Omental fat pad (tissue), 4 donors: ENCODE measurements around the gene BIN1. TPM values are rescaled to one million over a fixed set of nuclear protein-coding genes. Genes with fewer than 3 reads are reported as not detected.

Experiments used
- ATAC-seq: fragments of 150-250 bp; one replicate; pipeline ENCODE4 v1.9.1; 2016; ENCODE audit warnings: mild to moderate bottlenecking, moderate library complexity; ENCODE audit not compliant: low FRiP score
- DNase-seq: peaks from one replicate; pipeline ENCODE4 v3.0.0-alpha.2; 2019; ENCODE audit warnings: low spot score
- total RNA-seq, 4 donors: library from RNA; depleted of rRNA; stranded (reverse); fragments of >200 nt; gene quantifications; one replicate each; pipeline ENCODE4 v1.1.0, GENCODE V29; 2016
- TF ChIP-seq, protein P1 (sequence below), 3 donors: fragments of 450-650 bp; IDR thresholded peaks; one replicate each; pipeline ENCODE4 v1.5.1; 2016 to 2017; ENCODE audit warnings: antibody characterized with exemption in 3 of 3, mild to moderate bottlenecking in 3 of 3, moderate library complexity in 2 of 3

The BIN1 gene
- total RNA-seq, 4 donors from 2014 or later: 64.2 to 78.5 (median 73.2) TPM

GRCh38 chr2:127133793-127134192, 26.8 kb upstream of the BIN1 start:
- DNase-seq (no peak), ATAC-seq (no peak)
- TF ChIP-seq, protein P1, sequence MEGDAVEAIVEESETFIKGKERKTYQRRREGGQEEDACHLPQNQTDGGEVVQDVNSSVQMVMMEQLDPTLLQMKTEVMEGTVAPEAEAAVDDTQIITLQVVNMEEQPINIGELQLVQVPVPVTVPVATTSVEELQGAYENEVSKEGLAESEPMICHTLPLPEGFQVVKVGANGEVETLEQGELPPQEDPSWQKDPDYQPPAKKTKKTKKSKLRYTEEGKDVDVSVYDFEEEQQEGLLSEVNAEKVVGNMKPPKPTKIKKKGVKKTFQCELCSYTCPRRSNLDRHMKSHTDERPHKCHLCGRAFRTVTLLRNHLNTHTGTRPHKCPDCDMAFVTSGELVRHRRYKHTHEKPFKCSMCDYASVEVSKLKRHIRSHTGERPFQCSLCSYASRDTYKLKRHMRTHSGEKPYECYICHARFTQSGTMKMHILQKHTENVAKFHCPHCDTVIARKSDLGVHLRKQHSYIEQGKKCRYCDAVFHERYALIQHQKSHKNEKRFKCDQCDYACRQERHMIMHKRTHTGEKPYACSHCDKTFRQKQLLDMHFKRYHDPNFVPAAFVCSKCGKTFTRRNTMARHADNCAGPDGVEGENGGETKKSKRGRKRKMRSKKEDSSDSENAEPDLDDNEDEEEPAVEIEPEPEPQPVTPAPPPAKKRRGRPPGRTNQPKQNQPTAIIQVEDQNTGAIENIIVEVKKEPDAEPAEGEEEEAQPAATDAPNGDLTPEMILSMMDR (IDR thresholded peaks at IDR 0.05): no peak

- no peak for DNase-seq
- TF ChIP-seq, protein P1 (IDR thresholded peaks at IDR 0.05): no peak
- ATAC-seq: no peak
Observed at GRCh38 chr2:127130421-127130820, 23.5 kb upstream of the BIN1 start.

DNA sequence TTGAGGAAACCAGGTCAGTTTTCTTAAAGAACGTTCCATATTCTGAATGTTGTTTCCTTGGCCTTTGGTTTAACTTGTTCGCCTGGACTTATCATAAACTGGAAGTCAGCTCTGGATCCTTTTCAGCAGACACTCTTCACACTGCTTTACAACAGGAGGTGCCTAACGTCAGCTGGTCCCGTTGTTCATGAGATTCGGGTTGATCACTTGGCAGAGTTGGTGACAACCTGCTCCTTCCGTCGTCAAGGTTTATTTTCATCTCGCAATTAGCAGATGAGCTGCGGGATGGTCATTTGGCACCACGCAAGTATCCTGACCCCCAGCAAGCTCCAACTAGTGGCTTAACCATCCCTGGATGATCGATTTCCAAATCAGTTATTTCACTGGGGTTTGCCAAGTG, 23.0 kb upstream of the BIN1 start:
- no peak for ATAC-seq
- TF ChIP-seq, protein P1 (IDR thresholded peaks at IDR 0.05): no peak
- DNase-seq: no peak

DNA sequence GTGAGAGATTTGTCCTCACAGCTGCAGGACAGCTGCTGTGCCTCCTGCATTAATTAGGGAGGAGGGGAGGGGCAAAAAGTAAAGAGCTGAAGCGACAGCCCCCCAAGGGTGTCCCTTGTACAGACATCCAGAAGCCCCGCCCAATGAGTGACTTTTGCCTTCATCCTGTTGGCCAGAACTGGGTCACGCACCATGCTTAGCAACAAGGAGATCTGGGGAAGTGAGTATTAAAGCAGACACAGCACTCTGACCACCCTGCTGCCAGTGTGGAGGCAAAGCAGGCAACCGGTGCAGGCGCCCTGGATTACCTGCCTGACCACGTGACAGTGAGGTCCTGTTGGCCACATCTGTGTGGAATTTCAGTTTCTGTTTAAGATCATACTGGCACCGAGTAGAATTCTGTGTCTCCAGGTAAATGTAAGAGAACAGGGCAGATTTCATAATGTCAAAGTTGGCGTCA, 21.5 kb upstream of the BIN1 start:
- TF ChIP-seq, protein P1 (IDR thresholded peaks at IDR 0.05): no peak

GRCh38 chr2:127125821-127126220, 18.9 kb upstream of the BIN1 start:
- TF ChIP-seq, protein P1 (IDR thresholded peaks at IDR 0.05): no peak
- ATAC-seq: no peak
- DNase-seq: no peak

More for the DNA sequence above, 21.5 kb upstream of the BIN1 start:
- DNase-seq: no peak
- no peak for ATAC-seq

- DNase-seq: no peak
- ATAC-seq: no peak
- TF ChIP-seq, protein P1 (IDR thresholded peaks at IDR 0.05): no peak
Observed at GRCh38 chr2:127124426-127124825, 17.5 kb upstream of the BIN1 start.

DNA sequence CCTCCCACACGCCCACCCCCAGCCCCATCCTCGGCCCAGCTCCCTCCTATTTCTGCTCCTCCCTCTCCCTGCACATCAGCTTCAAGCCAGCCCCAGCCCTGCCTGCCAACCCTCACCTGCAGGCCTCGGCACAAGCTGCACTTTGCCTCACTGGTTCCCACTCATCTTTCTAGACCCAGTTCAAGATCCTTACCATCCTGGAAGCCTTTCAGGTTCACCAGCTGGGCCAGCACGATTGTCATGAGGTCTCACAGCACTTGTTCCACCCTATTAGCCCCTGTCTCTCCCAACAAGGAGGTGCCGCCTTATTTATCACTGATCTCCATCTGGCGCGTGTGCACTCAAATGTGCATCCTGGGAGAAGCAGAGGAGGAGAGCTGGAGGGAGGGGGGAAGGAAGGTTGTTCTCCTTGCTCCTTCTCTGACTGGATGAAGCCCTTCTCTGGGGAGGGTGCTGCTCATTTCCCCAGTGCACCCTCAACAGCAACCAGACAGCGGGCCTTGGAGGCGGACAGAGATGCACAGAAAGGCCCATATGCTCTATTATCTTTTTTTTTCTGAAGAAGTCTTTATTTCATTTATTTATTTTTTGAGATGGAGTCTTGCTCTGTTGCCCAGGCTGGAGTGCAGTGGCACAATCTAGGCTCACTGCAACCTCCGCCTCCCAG, 15.5 kb upstream of the BIN1 start:
- DNase-seq: no peak
- no peak for ATAC-seq
- TF ChIP-seq, protein P1 (IDR thresholded peaks at IDR 0.05): no peak
